IMR-90 (cell line): Measurements from ENCODE around the gene MMRN2. TPM values are rescaled to one million over a fixed set of nuclear protein-coding genes. Genes with fewer than 3 reads are reported as not detected.

Source experiments
- ATAC-seq: fragments of 200-7000 bp; cut with Tn5 transposase; 2 replicates; pipeline ENCODE4 v1.9.1; 2020; ENCODE audit warnings: low read depth, mild to moderate bottlenecking, moderate library complexity
- BruUV-seq: library from RNA; stranded (reverse); fragments of 400-500 nt; replicated peaks from 2 replicates; lab custom pipeline; 2021; lab: Mats Ljungman, UMichigan
- CTCF ChIA-PET: fragments of 300-600 bp; formaldehyde crosslinking; extraction: SDS; loops from one replicate; lab custom pipeline; 2021; ENCODE audit warnings: antibody characterized with exemption; lab: Yijun Ruan, JAX
- POLR2A ChIA-PET: fragments of 300-600 bp; sonication (Branson Sonifier 250); formaldehyde crosslinking; loops from one replicate; lab custom pipeline; 2022; ENCODE audit warnings: antibody characterized with exemption; ENCODE audit not compliant: unreplicated experiment; lab: Charles Lee
- DNase-seq: peaks from one replicate; pipeline ENCODE4 v3.0.0; 2013
- H2AFZ ChIP-seq: replicated peaks from 2 replicates; pipeline ENCODE3; 2013; ENCODE audit warnings: low read length, mild to moderate bottlenecking; ENCODE audit not compliant: poor library complexity
- H2AK5ac ChIP-seq: 2 replicates; pipeline ENCODE4 v1.6.1; 2013; ENCODE audit warnings: low read depth, low read length, inconsistent platforms
- H2AK9ac ChIP-seq: replicated peaks from 2 replicates; pipeline ENCODE3; 2013; ENCODE audit warnings: mild to moderate bottlenecking, low read depth, low read length, moderate library complexity; ENCODE audit not compliant: poor library complexity
- H2BK120ac ChIP-seq: 2 replicates; pipeline ENCODE4 v1.6.1; 2013; ENCODE audit warnings: low read depth, low read length, inconsistent platforms
- H2BK15ac ChIP-seq: 3 replicates; pipeline ENCODE4 v1.6.1; 2013; ENCODE audit warnings: low read depth, low read length, inconsistent platforms
- H2BK20ac ChIP-seq: 2 replicates; pipeline ENCODE4 v1.6.1; 2013; ENCODE audit warnings: low read depth, mild to moderate bottlenecking, inconsistent platforms, low read length, moderate library complexity
- H2BK5ac ChIP-seq: 2 replicates; pipeline ENCODE4 v1.6.1; 2013; ENCODE audit warnings: mild to moderate bottlenecking, low read depth, low read length, inconsistent platforms; ENCODE audit not compliant: poor library complexity, severe bottlenecking
- H3K14ac ChIP-seq: replicated peaks from 2 replicates; pipeline ENCODE4 v1.6.1; 2013; ENCODE audit warnings: low read depth, low read length, inconsistent platforms
- H3K18ac ChIP-seq: 2 replicates; pipeline ENCODE4 v1.6.1; 2013; ENCODE audit warnings: low read depth, low read length, control low read depth
- H3K23ac ChIP-seq: 2 replicates; pipeline ENCODE4 v1.6.1; 2013; ENCODE audit warnings: low read depth, low read length, inconsistent platforms
- H3K27ac ChIP-seq: 2 replicates; pipeline ENCODE4 v1.5.1; 2013; ENCODE audit warnings: mild to moderate bottlenecking, control low read depth, low read length; ENCODE audit not compliant: insufficient read depth
- H3K27me3 ChIP-seq: 2 replicates; pipeline ENCODE4 v1.6.1; 2013; ENCODE audit warnings: low read length; ENCODE audit not compliant: control insufficient read depth, insufficient read depth
- H3K36me3 ChIP-seq: 2 replicates; pipeline ENCODE4 v1.6.1; 2013; ENCODE audit warnings: low read length, mixed read lengths; ENCODE audit not compliant: control insufficient read depth, insufficient read depth
- H3K4ac ChIP-seq: 2 replicates; pipeline ENCODE4 v1.6.1; 2013; ENCODE audit warnings: low read depth, low read length, inconsistent platforms
- H3K4me1 ChIP-seq: 2 replicates; pipeline ENCODE4 v1.6.1; 2013; ENCODE audit warnings: low read length, mixed read lengths; ENCODE audit not compliant: control insufficient read depth, insufficient read depth
- H3K4me2 ChIP-seq: 2 replicates; pipeline ENCODE4 v1.6.1; 2013; ENCODE audit warnings: low read depth, mild to moderate bottlenecking, control low read depth, low read length, moderate library complexity
- H3K4me3 ChIP-seq: 2 replicates; pipeline ENCODE4 v1.5.1; 2013; ENCODE audit warnings: low read depth, mild to moderate bottlenecking, control low read depth, low read length, moderate library complexity; ENCODE audit not compliant: insufficient read depth
- H3K56ac ChIP-seq: 2 replicates; pipeline ENCODE4 v1.6.1; 2013; ENCODE audit warnings: low read length, inconsistent platforms; ENCODE audit not compliant: insufficient read depth; ENCODE audit errors: extremely low read depth
- H3K79me1 ChIP-seq, 2 experiments: 2 replicates each; pipeline ENCODE4 v1.6.1; 2013; ENCODE audit warnings: low read length in 2 of 2, inconsistent platforms in 1 of 2, low read depth in 1 of 2
- H3K9ac ChIP-seq: 2 replicates; pipeline ENCODE4 v1.6.1; 2013; ENCODE audit warnings: low read depth, low read length, control low read depth
- H3K9me1 ChIP-seq: 2 replicates; pipeline ENCODE4 v1.6.1; 2013; ENCODE audit warnings: low read length, inconsistent platforms; ENCODE audit not compliant: insufficient read depth
- H3K9me3 ChIP-seq: 2 replicates; pipeline ENCODE4 v1.6.1; 2013; ENCODE audit warnings: low read length; ENCODE audit not compliant: control insufficient read depth, insufficient read depth
- H4K20me1 ChIP-seq: 2 replicates; pipeline ENCODE4 v1.6.1; 2013; ENCODE audit warnings: low read length, inconsistent platforms; ENCODE audit not compliant: insufficient read depth
- H4K5ac ChIP-seq: 2 replicates; pipeline ENCODE4 v1.6.1; 2013; ENCODE audit warnings: mild to moderate bottlenecking, low read depth, low read length, control low read depth
- H4K8ac ChIP-seq, 2 experiments: 2 replicates each; pipeline ENCODE4 v1.6.1; 2013; ENCODE audit warnings: low read depth in 2 of 2, low read length in 2 of 2, control low read depth in 1 of 2, inconsistent platforms in 1 of 2
- H4K91ac ChIP-seq: 2 replicates; pipeline ENCODE4 v1.6.1; 2013; ENCODE audit warnings: low read depth, low read length, inconsistent platforms; ENCODE audit not compliant: insufficient read depth
- CHD1 ChIP-seq: IDR thresholded peaks from 2 replicates; pipeline ENCODE4 v1.6.1; 2012; ENCODE audit warnings: low read depth, low read length, improper control_type of control experiment
- CTCF ChIP-seq: conservative IDR thresholded peaks from 2 replicates; pipeline ENCODE4 v1.5.1; 2012; ENCODE audit warnings: mild to moderate bottlenecking, low read depth, low read length, improper control_type of control experiment
- MAFK ChIP-seq: IDR thresholded peaks from 2 replicates; pipeline ENCODE4 v1.6.1; 2012; ENCODE audit warnings: low read depth, low read length, improper control_type of control experiment
- MAZ ChIP-seq: IDR thresholded peaks from 2 replicates; pipeline ENCODE4 v1.6.1; 2012; ENCODE audit warnings: low read depth, mild to moderate bottlenecking, low read length, improper control_type of control experiment, moderate library complexity, borderline replicate concordance
- POLR2A ChIP-seq: IDR thresholded peaks from 2 replicates; pipeline ENCODE4 v1.6.1; 2012; ENCODE audit warnings: mild to moderate bottlenecking, low read depth, low read length
- RFX5 ChIP-seq: IDR thresholded peaks from 2 replicates; pipeline ENCODE4 v1.8.0; 2012; ENCODE audit warnings: low read depth, mild to moderate bottlenecking, low read length, moderate library complexity
- WGBS, 2 experiments: methylation state at CpG; one replicate each; pipeline versions ENCODE4 v1.1.5 to v1.1.7; 2013; ENCODE audit warnings: missing lambda C conversion rate in 2 of 2; ENCODE audit not compliant: insufficient read length in 1 of 2; ENCODE audit errors: extremely low coverage in 2 of 2; 5-methylcytosine and 5-hydroxymethylcytosine counted together
- dilution Hi-C: fragments of 300-500 bp; cut with HindIII; formaldehyde crosslinking; loops from one replicate; pipeline ENCODE4 v1.14.3; 2018; ENCODE audit warnings: low sequenced_read_pairs; ENCODE audit not compliant: unreplicated experiment
- in situ Hi-C: fragments of 300-500 bp; cut with MboI; formaldehyde crosslinking; loops from 3 replicates; pipeline ENCODE4 v1.14.3; 2019; ENCODE audit warnings: low sequenced_read_pairs, inconsistent platforms, mixed read lengths
- intact Hi-C: fragments of 100-400 bp; cut with micrococcal nuclease; formaldehyde crosslinking; loops from 2 replicates; pipeline ENCODE4 v1.10.0; 2022
- polyA plus RNA-seq, 3 experiments: library from polyadenylated mRNA; depleted of rRNA; stranded (reverse); fragments of >200 nt; gene quantifications; 2 replicates each; pipeline ENCODE4 v1.2.3, GENCODE V29; 2012; ENCODE audit warnings: low replicate concordance in 1 of 3
- total RNA-seq: library from RNA; depleted of rRNA; stranded (reverse); fragments of >200 nt; gene quantifications from 2 replicates; pipeline ENCODE4 v1.2.3, GENCODE V29; 2012

MMRN2 gene
- total and polyA plus RNA-seq, 2 of the 4 experiments (the other 2 are of a cell fraction), result 1.6 to 1.8 TPM

GRCh38 chr10:86972613-86973380 is 15.4 kb upstream of the MMRN2 start:
- H2BK5ac ChIP-seq, result no peak overlapping the region
- H3K18ac ChIP-seq, result no peak overlapping the region
- no peaks in the 10 kb centered on the region for H3K27me3 ChIP-seq
- BruUV-seq, result no TSS peak
- H3K9me1 ChIP-seq, result peaks cover 13% of the 10 kb centered on the region; the same call in 1 of the 2 replicates
- dilution Hi-C loops, result no loop called here
- peaks cover 0 to 25% of the 10 kb centered on the region in 2 experiments; a peak in 3 of 4 replicates for H3K79me1 ChIP-seq
- peak overlapping the region; percentile 35; the same call in 1 of the 2 replicates for H3K4ac ChIP-seq
- H4K91ac ChIP-seq, result 0 out of 2 replicates have a peak overlapping the region, but pooled peaks have one; percentile 3
- TF ChIP-seq MAZ, result no peak
- no peak for TF ChIP-seq CHD1
- no peak for TF ChIP-seq CTCF
- TF ChIP-seq RFX5, result no peak
- TF ChIP-seq POLR2A, result no peak
- TF ChIP-seq MAFK, result no peak
- peak overlapping the region; percentile 64 for H2AK5ac ChIP-seq
- peaks cover 33% of the 10 kb centered on the region for H3K4me1 ChIP-seq
- H3K23ac ChIP-seq, result no peak overlapping the region
- in situ Hi-C loops, result no loop called here
- H2BK120ac ChIP-seq, result no peak overlapping the region; the same call in 1 of the 2 replicates
- POLR2A ChIA-PET, result no interaction called here
- H2AFZ ChIP-seq, result peak overlapping the region; percentile 65
- H4K5ac ChIP-seq, result no peak overlapping the region
- no peak overlapping the region for H3K4me2 ChIP-seq
- peak overlapping the region in 1 of 2 experiments; percentile 13; a peak in 1 of 4 replicates for H4K8ac ChIP-seq
- CTCF ChIA-PET, result no interaction called here
- no peak for ATAC-seq
- H3K9me3 ChIP-seq, result no peaks in the 10 kb centered on the region
- no peak overlapping the region; the same call in 1 of the 3 replicates for H2BK15ac ChIP-seq
- intact Hi-C loops, result no loop called here
- no peak overlapping the region for H3K14ac ChIP-seq
- H3K36me3 ChIP-seq, result no peaks in the 10 kb centered on the region
- no peak overlapping the region for H3K4me3 ChIP-seq
- H3K27ac ChIP-seq, result no peak overlapping the region
- H3K9ac ChIP-seq, result no peak overlapping the region
- no peak for DNase-seq
- peak overlapping the region; percentile 70 for H2AK9ac ChIP-seq
- no peak overlapping the region for H3K56ac ChIP-seq
- 85% methylated on average over 5 of the region's 11 CpGs; no CpG with 5 or more reads in 1 of the 2 experiments for WGBS, 2 experiments
- no peak overlapping the region for H2BK20ac ChIP-seq
- H4K20me1 ChIP-seq, result no peaks in the 10 kb centered on the region; the same call in 1 of the 2 replicates
